Activated B cell treated with CpG ODN at 0.5 μM for 24 hours (primary cell): ENCODE data around the gene PRKG1. TPM values are rescaled to one million over a fixed set of nuclear protein-coding genes. Genes with fewer than 3 reads are reported as not detected.

Experiments
- ATAC-seq: fragments of 200-7000 bp; cut with Tn5 transposase; one replicate; pipeline ENCODE4 v1.10.0; 2021; ENCODE audit warnings: low read depth, mild to moderate bottlenecking, moderate library complexity
- CTCF ChIA-PET: fragments of 350-600 bp; sonication (Branson Sonifier 250); formaldehyde crosslinking; loops from one replicate; lab custom pipeline; 2021; ENCODE audit warnings: antibody characterized with exemption; lab: Charles Lee
- POLR2A ChIA-PET: fragments of 350-600 bp; sonication (Branson Sonifier 250); formaldehyde crosslinking; loops from one replicate; lab custom pipeline; 2021; ENCODE audit warnings: antibody characterized with exemption; lab: Charles Lee
- DNase-seq: peaks from one replicate; pipeline ENCODE4 v3.0.0; 2022
- H3K27ac Mint-ChIP-seq: one replicate; pipeline ENCODE4 v1.8.0; 2020; ENCODE audit warnings: mixed read lengths
- H3K27me3 Mint-ChIP-seq: one replicate; pipeline ENCODE4 v1.8.0; 2021; ENCODE audit warnings: mixed read lengths
- H3K36me3 Mint-ChIP-seq: one replicate; pipeline ENCODE4 v1.8.0; 2021; ENCODE audit warnings: low read depth, mixed read lengths
- H3K4me1 Mint-ChIP-seq: one replicate; pipeline ENCODE4 v1.8.0; 2021; ENCODE audit warnings: mixed read lengths
- H3K4me3 Mint-ChIP-seq: one replicate; pipeline ENCODE4 v1.8.0; 2020; ENCODE audit warnings: mild to moderate bottlenecking, mixed read lengths
- H3K9me3 Mint-ChIP-seq: one replicate; pipeline ENCODE4 v1.8.0; 2020; ENCODE audit warnings: mixed read lengths
- CTCF ChIP-seq: fragments of 200-600 bp; IDR thresholded peaks from one replicate; pipeline ENCODE4 v1.8.0; 2022; ENCODE audit warnings: antibody characterized with exemption, mild to moderate bottlenecking
- intact Hi-C: fragments of 100-400 bp; cut with micrococcal nuclease; formaldehyde crosslinking; loops from one replicate; pipeline ENCODE4 v1.15.1; 2024
- total RNA-seq: library from RNA; stranded (reverse); gene quantifications from 2 replicates; pipeline ENCODE4 v1.2.3, GENCODE V29; 2022

PRKG1 gene
- total RNA-seq, 1 donor from 2014 or later, result not detected

- intact Hi-C loops, result no loop called here
- ATAC-seq, result no peak
- no peaks in the 10 kb centered on the region for H3K9me3 Mint-ChIP-seq
- H3K27me3 Mint-ChIP-seq, result no peaks in the 10 kb centered on the region
- H3K4me3 Mint-ChIP-seq, result no peak overlapping the region
- TF ChIP-seq CTCF, result no peak
- ChIA-PET POLR2A (no interaction called here), CTCF (no interaction called here)
- H3K36me3 Mint-ChIP-seq, result no peaks in the 10 kb centered on the region
- no peak overlapping the region for H3K27ac Mint-ChIP-seq
- DNase-seq, result no peak
- H3K4me1 Mint-ChIP-seq, result no peaks in the 10 kb centered on the region
Observed at GRCh38 chr10:52332815-52333214, 1258.5 kb downstream of the PRKG1 start.

- no peaks in the 10 kb centered on the region for H3K9me3 Mint-ChIP-seq
- H3K4me1 Mint-ChIP-seq, result no peaks in the 10 kb centered on the region
- H3K27ac Mint-ChIP-seq, result no peak overlapping the region
- ATAC-seq, result no peak
- H3K27me3 Mint-ChIP-seq, result no peaks in the 10 kb centered on the region
- no peak overlapping the region for H3K4me3 Mint-ChIP-seq
- ChIA-PET CTCF (no interaction called here), POLR2A (no interaction called here)
- TF ChIP-seq CTCF, result no peak
- DNase-seq, result no peak
- intact Hi-C loops, result no loop called here
- H3K36me3 Mint-ChIP-seq, result no peaks in the 10 kb centered on the region
Observed at GRCh38 chr10:52334595-52334994, 1260.3 kb downstream of the PRKG1 start.

GRCh38 chr10:52335665-52336064 is 1261.4 kb downstream of the PRKG1 start:
- ChIA-PET POLR2A (no interaction called here), CTCF (no interaction called here)
- no peaks in the 10 kb centered on the region for H3K27me3 Mint-ChIP-seq
- no peaks in the 10 kb centered on the region for H3K9me3 Mint-ChIP-seq
- H3K27ac Mint-ChIP-seq, result no peak overlapping the region
- no peaks in the 10 kb centered on the region for H3K36me3 Mint-ChIP-seq
- no peak for ATAC-seq
- H3K4me1 Mint-ChIP-seq, result no peaks in the 10 kb centered on the region
- no peak overlapping the region for H3K4me3 Mint-ChIP-seq
- no peak for DNase-seq
- intact Hi-C loops, result no loop called here
- no peak for TF ChIP-seq CTCF

- no peak for ATAC-seq
Observed at GRCh38 chr10:52337225-52337624, 1262.9 kb downstream of the PRKG1 start.

GRCh38 chr10:52343439-52343838 is 1269.2 kb downstream of the PRKG1 start:
- Mint-ChIP-seq H3K36me3 (no peaks in the 10 kb centered on the region), H3K9me3 (no peaks in the 10 kb centered on the region), H3K27me3 (no peaks in the 10 kb centered on the region), H3K4me1 (no peaks in the 10 kb centered on the region), H3K4me3 (no peak overlapping the region), H3K27ac (no peak overlapping the region)
- ChIA-PET POLR2A (no interaction called here), CTCF (no interaction called here)
- intact Hi-C loops, result no loop called here
- ATAC-seq (no peak), DNase-seq (no peak)
- TF ChIP-seq CTCF, result no peak

More at GRCh38 chr10:52337225-52337624, 1262.9 kb downstream of the PRKG1 start:
- CTCF ChIA-PET, result no interaction called here
- Mint-ChIP-seq H3K27me3 (no peaks in the 10 kb centered on the region), H3K4me3 (no peak overlapping the region), H3K4me1 (no peaks in the 10 kb centered on the region), H3K27ac (no peak overlapping the region), H3K9me3 (no peaks in the 10 kb centered on the region), H3K36me3 (no peaks in the 10 kb centered on the region)
- no peak for DNase-seq
- intact Hi-C loops, result no loop called here
- no peak for TF ChIP-seq CTCF
- POLR2A ChIA-PET, result no interaction called here
